CD4-positive, alpha-beta T cell (primary cell): ENCODE results near the gene PTTG1IP. TPM values are rescaled to one million over a fixed set of nuclear protein-coding genes. Genes with fewer than 3 reads are reported as not detected.
A peak's percentile ranks its signal among the peaks of the same experiment; 100 is the strongest.

ENCODE experiments used
- ATAC-seq: fragments of 200-7000 bp; cut with Tn5 transposase; one replicate; pipeline ENCODE4 v1.10.0; 2022; ENCODE audit warnings: mild to moderate bottlenecking; ENCODE audit not compliant: poor library complexity
- CTCF ChIA-PET: fragments of 350-600 bp; sonication (Branson Sonifier 250); formaldehyde crosslinking; loops from one replicate; lab custom pipeline; 2021; ENCODE audit warnings: antibody characterized with exemption, inconsistent platforms; lab: Charles Lee
- POLR2A ChIA-PET: fragments of 350-600 bp; sonication (Branson Sonifier 250); formaldehyde crosslinking; loops from one replicate; lab custom pipeline; 2021; ENCODE audit warnings: antibody characterized with exemption, inconsistent platforms; lab: Charles Lee
- DNase-seq, 14 experiments: peaks; one replicate each; pipeline ENCODE4 v3.0.0-alpha.2; 2013 to 2020; ENCODE audit warnings: mixed read lengths in 2 of 14
- H3K27ac ChIP-seq, 2 donors: one replicate each; pipeline versions ENCODE4 v1.5.1 to v1.7.0; 2013; ENCODE audit warnings: low read length in 2 of 2, low read depth in 1 of 2, mild to moderate bottlenecking in 1 of 2
- H3K27me3 ChIP-seq, 2 experiments: 1 replicate in 1 of 2; 2 replicates in 1 of 2; pipeline versions ENCODE4 v1.6.1 to v1.7.0; 2013; ENCODE audit warnings: low read length in 2 of 2, control low read depth in 1 of 2, mild to moderate bottlenecking in 1 of 2, moderate library complexity in 1 of 2; ENCODE audit not compliant: insufficient read depth in 2 of 2, control insufficient read depth in 1 of 2
- H3K36me3 ChIP-seq: one replicate; pipeline ENCODE4 v1.6.1; 2013; ENCODE audit warnings: low read length, control low read depth; ENCODE audit not compliant: insufficient read depth
- H3K4me1 ChIP-seq: one replicate; pipeline ENCODE4 v1.6.1; 2013; ENCODE audit warnings: low read length, control low read depth; ENCODE audit not compliant: insufficient read depth
- H3K4me3 ChIP-seq: one replicate; pipeline ENCODE4 v1.5.1; 2013; ENCODE audit warnings: mild to moderate bottlenecking, low read length, moderate library complexity
- H3K9me3 ChIP-seq, 2 experiments: 1 replicate in 1 of 2; 2 replicates in 1 of 2; pipeline versions ENCODE4 v1.6.1 to v1.7.0; 2013; ENCODE audit warnings: low read length in 2 of 2, mild to moderate bottlenecking in 2 of 2, control low read depth in 1 of 2, moderate library complexity in 1 of 2; ENCODE audit not compliant: control insufficient read depth in 1 of 2, insufficient read depth in 1 of 2
- H3K27ac Mint-ChIP-seq: one replicate; pipeline ENCODE4 v1.8.0; 2020; ENCODE audit warnings: mixed read lengths
- H3K27me3 Mint-ChIP-seq: one replicate; pipeline ENCODE4 v1.8.0; 2021; ENCODE audit warnings: mixed read lengths
- H3K36me3 Mint-ChIP-seq: one replicate; pipeline ENCODE4 v1.8.0; 2021; ENCODE audit warnings: low read depth, mixed read lengths
- H3K4me1 Mint-ChIP-seq: one replicate; pipeline ENCODE4 v1.8.0; 2021; ENCODE audit warnings: low read depth, mixed read lengths
- H3K4me3 Mint-ChIP-seq: one replicate; pipeline ENCODE4 v1.8.0; 2020; ENCODE audit warnings: mild to moderate bottlenecking, mixed read lengths
- H3K9me3 Mint-ChIP-seq: one replicate; pipeline ENCODE4 v1.8.0; 2020; ENCODE audit warnings: mixed read lengths
- CTCF ChIP-seq: fragments of 200-600 bp; IDR thresholded peaks from one replicate; pipeline ENCODE4 v1.8.0; 2022; ENCODE audit warnings: antibody characterized with exemption, mild to moderate bottlenecking
- intact Hi-C, 2 experiments: fragments of 100-400 bp; cut with DNase I in 1 of 2; cut with micrococcal nuclease in 1 of 2; formaldehyde crosslinking; loops; one replicate each; pipeline versions ENCODE4 v1.15.1 to v1.9.0; 2023 to 2025; cut with DNase I, micrococcal nuclease
- total RNA-seq, 174 experiments: library from RNA in 2 of 174; stranded (reverse) in 2 of 174; gene quantifications; one replicate each; pipeline ENCODE4 v1.2.3 and lab custom pipeline; 2021 to 2026

PTTG1IP gene
- total RNA-seq, 2 experiments from 2014 or later: 99.0 to 99.5 TPM

DNA sequence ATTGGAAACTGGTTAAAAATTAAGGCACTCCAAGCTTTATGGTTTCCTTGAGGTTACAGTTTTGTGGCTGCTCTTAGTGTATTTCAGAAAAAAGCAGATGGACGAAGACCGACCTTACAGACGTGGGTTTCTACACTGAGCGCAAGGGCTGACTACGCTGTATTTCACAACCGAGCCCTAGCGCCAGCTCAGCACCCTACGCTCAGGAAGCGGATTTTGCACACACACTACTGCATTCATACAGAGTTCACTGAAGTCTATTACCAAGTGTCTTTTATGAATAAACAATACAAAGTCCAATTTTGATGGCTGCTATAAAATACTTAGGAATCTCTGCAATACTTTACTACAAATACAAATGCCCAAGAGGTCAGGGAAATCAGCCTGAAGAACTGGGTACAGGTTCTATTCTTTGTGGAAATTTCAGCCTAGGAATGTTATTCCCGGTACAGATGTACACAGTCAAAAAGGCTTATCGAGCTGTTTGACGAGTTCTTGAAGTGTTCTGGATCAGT, 23.8 kb downstream of the PTTG1IP start:
- Histone ChIP-seq H3K4me1 (peaks cover 55% of the 10 kb centered on the region), H3K27me3 (no peaks in the 10 kb centered on the region), H3K9me3 (no peaks in the 10 kb centered on the region), H3K4me3 (no peak overlapping the region), H3K36me3 (peaks cover 48% of the 10 kb centered on the region), H3K27ac (no peak overlapping the region)
- H3K4me3 Mint-ChIP-seq: no peak overlapping the region
- CTCF ChIA-PET: no interaction called here
- ATAC-seq: no peak
- no peaks in the 10 kb centered on the region for H3K9me3 Mint-ChIP-seq
- POLR2A ChIA-PET: interaction anchor here (1.1 kb wide), 1 partner anchor 24 kb away, joined by 4 read pairs; the partner anchor contains the start of gene PTTG1IP
- DNase-seq: peak in 1 of 14 experiments; percentile 46
- H3K27me3 Mint-ChIP-seq: no peaks in the 10 kb centered on the region
- no peak for TF ChIP-seq CTCF
- intact Hi-C loops: no loop called here
- H3K36me3 Mint-ChIP-seq: peaks cover 60% of the 10 kb centered on the region
- H3K27ac Mint-ChIP-seq: peak overlapping the region; percentile 14
- peaks cover 47% of the 10 kb centered on the region for H3K4me1 Mint-ChIP-seq

DNA sequence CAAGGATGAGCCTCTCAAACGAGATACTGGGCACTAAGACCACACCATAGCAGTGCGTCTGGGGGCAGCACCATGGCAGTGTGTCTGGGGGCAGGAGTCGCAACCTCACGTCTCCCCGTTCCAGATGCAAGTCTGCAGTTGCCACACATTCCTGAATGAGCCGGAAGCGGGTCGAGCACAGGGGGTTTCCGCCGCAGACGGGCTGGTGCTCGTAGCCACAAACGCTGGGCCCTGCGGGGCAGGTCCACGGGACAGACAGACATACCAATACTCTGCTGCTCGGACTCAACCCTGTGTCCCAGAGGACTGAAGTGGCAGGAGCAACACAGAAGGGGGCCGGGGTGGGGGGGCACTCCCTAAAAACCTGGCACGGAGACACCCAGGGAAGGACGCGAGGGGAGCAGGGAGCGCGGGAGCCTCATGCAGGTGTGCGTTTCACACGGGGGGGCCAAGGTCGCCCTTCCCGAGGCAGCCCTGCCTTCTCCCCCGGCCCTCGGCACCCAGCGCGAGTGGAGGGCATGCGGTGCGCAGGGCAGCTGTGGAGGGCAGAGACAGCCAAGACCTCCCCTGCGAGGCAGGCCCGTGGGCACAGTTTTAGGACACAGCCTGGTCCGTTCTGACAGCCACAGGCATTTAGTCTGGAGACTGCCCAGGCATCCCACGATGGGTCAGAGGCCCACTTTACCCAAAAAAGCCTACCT, 24.5 kb downstream of the PTTG1IP start:
- POLR2A ChIA-PET: no interaction called here
- no peak for TF ChIP-seq CTCF
- CTCF ChIA-PET: no interaction called here

DNA sequence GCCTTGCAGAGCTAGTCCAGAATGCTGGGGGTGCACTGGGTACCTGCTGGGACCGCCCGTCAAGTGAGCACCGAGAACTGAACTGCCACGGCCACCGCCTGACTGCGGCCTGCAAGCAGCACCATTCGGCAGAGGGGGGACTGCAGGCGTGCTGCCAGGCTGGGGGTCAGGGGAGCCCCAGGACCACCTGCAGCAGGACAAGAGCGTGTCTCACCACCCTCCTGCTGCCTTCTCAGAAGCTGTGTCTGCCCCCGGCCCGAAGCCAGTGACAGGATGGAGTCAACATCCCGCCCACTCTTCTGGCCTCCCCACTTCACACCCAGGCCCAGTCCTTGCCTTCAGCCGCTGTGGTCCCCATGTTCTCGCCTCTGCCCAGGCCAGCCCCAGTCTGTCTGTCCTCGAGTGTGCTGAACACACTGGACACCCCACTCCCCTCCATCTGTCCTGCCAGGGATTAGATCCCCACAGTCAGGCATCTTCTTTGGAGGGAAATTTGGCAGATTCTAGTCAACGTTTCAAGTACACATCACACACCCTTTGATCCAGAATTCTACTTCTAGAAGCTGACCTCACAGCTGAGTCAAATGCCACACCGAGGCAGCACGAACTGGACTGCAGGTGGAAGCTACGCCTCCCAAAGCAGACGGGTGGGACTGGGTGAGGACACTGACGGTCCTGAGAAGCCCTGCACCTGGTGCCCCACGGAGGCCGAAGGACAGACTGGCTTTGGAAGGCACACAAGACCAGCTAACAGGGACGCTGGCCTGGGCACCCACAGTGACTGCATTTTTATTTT, 26.0 kb downstream of the PTTG1IP start:
- Mint-ChIP-seq H3K4me3 (peak overlapping the region; percentile 7), H3K9me3 (no peaks in the 10 kb centered on the region)
- CTCF ChIA-PET: no interaction called here

More for the DNA sequence above, 24.5 kb downstream of the PTTG1IP start:
- H3K27ac Mint-ChIP-seq: no peak overlapping the region
- DNase-seq (no peak), ATAC-seq (no peak)
- peaks cover 43% of the 10 kb centered on the region for H3K4me1 Mint-ChIP-seq
- Histone ChIP-seq H3K4me3 (no peak overlapping the region), H3K36me3 (peaks cover 41% of the 10 kb centered on the region), H3K9me3 (no peaks in the 10 kb centered on the region), H3K4me1 (peaks cover 48% of the 10 kb centered on the region), H3K27me3 (no peaks in the 10 kb centered on the region), H3K27ac (no peak overlapping the region)
- no peaks in the 10 kb centered on the region for H3K27me3 Mint-ChIP-seq
- no peaks in the 10 kb centered on the region for H3K9me3 Mint-ChIP-seq
- H3K36me3 Mint-ChIP-seq: peaks cover 53% of the 10 kb centered on the region
- H3K4me3 Mint-ChIP-seq: no peak overlapping the region
- intact Hi-C loops: no loop called here

More for the DNA sequence above, 26.0 kb downstream of the PTTG1IP start:
- Histone ChIP-seq H3K4me1 (peaks cover 36% of the 10 kb centered on the region), H3K4me3 (no peak overlapping the region), H3K27me3 (no peaks in the 10 kb centered on the region), H3K27ac (peak overlapping the region in 1 of 2 donors; percentile 29), H3K9me3 (no peaks in the 10 kb centered on the region), H3K36me3 (peaks cover 29% of the 10 kb centered on the region)
- no peak overlapping the region for H3K27ac Mint-ChIP-seq
- peaks cover 30% of the 10 kb centered on the region for H3K4me1 Mint-ChIP-seq
- peaks cover 40% of the 10 kb centered on the region for H3K36me3 Mint-ChIP-seq
- POLR2A ChIA-PET: interaction anchor here (1.5 to 2.2 kb wide), 3 partner anchors 20 to 85 kb away, joined by 4 to 8 read pairs (median 7); partner anchors contain the start of gene PTTG1IP
- intact Hi-C loops: loop anchor here in 1 of 2 experiments (2.0 kb wide), 1 partner anchor 25 kb away; the partner anchor contains the start of gene PTTG1IP
- DNase-seq (no peak), ATAC-seq (no peak)
- no peaks in the 10 kb centered on the region for H3K27me3 Mint-ChIP-seq
- TF ChIP-seq CTCF: no peak
